Measurements from ENCODE around the gene TEX44.

The TEX44 gene

GRCh38 chr2:231602859-231603467, 10.3 kb downstream of the TEX44 start:
- TF ChIP-seq TAF1 (IDR thresholded peaks at IDR 0.05; ENCODE audit: low read depth, low read length) (no peak), PAX5 (IDR thresholded peaks at IDR 0.05; ENCODE audit: insufficient read depth, low read length, severe bottlenecking) (no peak), SPI1 (IDR thresholded peaks at IDR 0.05; ENCODE audit: low read depth, low read length) (no peak), POLR2A (IDR thresholded peaks at IDR 0.05; ENCODE audit: low read depth, low read length) (no peak), POU2F2 (IDR thresholded peaks at IDR 0.05; ENCODE audit: low read depth, low read length) (no peak), POLR2AphosphoS5 (IDR thresholded peaks at IDR 0.05; ENCODE audit: low read depth, low read length) (no peak)
- no peak for DNase-seq (ENCODE audit: insufficient read length, low spot score)
- FAIRE-seq: no peak

- TF ChIP-seq POLR2A (IDR thresholded peaks at IDR 0.05; ENCODE audit: low read depth, low read length) (no peak), POU2F2 (IDR thresholded peaks at IDR 0.05; ENCODE audit: low read depth, low read length) (no peak)
- no peak for FAIRE-seq
- peak; percentile 61 for DNase-seq (ENCODE audit: insufficient read length, low spot score)
Measured at GRCh38 chr2:231604101-231604684, 11.5 kb downstream of the TEX44 start.

GRCh38 chr2:231604685-231605606, 12.3 kb downstream of the TEX44 start:
- TF ChIP-seq POU2F2 (IDR thresholded peaks at IDR 0.05; ENCODE audit: low read depth, low read length) (0 out of 2 replicates have a peak, but pooled peaks have one; percentile 9), POLR2A (IDR thresholded peaks at IDR 0.05; ENCODE audit: low read depth, low read length) (no peak)
- FAIRE-seq (peak; percentile 99), DNase-seq (ENCODE audit: insufficient read length, low spot score) (peak; percentile 98)

DNA sequence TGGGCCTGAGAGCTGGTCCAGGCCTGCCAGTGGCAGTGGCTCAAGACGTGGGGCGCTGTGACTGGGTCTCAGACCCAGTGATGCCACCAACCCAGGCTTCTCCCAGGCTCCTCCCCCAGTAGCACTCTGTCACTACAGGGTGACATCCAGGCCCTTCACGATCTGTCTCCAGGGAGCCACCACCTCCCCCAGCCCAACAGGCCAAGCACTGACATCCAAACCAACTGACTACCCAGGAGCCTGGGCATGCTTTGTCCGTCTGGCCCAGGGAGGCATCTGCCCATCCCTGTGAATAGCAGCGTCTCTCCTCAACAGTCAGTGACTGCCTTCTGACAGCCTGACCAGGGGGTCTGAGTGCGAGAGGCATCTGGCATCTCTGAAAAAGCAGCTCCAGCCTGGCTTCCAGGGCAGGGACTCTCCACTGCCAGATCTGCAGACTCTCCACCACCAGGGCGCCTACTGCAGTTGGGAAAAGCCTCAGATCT, 13.0 kb downstream of the TEX44 start:
- no peak for TF ChIP-seq SPI1 (IDR thresholded peaks at IDR 0.05; ENCODE audit: low read depth, low read length)
- TF ChIP-seq POLR2A (IDR thresholded peaks at IDR 0.05; ENCODE audit: low read depth, low read length): no peak
- TF ChIP-seq PAX5 (IDR thresholded peaks at IDR 0.05; ENCODE audit: insufficient read depth, low read length, severe bottlenecking): no peak
- no peak for TF ChIP-seq POU2F2 (IDR thresholded peaks at IDR 0.05; ENCODE audit: low read depth, low read length)
- no peak for TF ChIP-seq TAF1 (IDR thresholded peaks at IDR 0.05; ENCODE audit: low read depth, low read length)
- FAIRE-seq: no peak
- DNase-seq (ENCODE audit: insufficient read length, low spot score): no peak

GRCh38 chr2:231606941-231607340, 14.3 kb downstream of the TEX44 start:
- DNase-seq (ENCODE audit: insufficient read length, low spot score) (no peak), FAIRE-seq (no peak)
- TF ChIP-seq POLR2A (IDR thresholded peaks at IDR 0.05; ENCODE audit: low read depth, low read length): no peak
- TF ChIP-seq TAF1 (IDR thresholded peaks at IDR 0.05; ENCODE audit: low read depth, low read length): no peak
- no peak for TF ChIP-seq POU2F2 (IDR thresholded peaks at IDR 0.05; ENCODE audit: low read depth, low read length)
- TF ChIP-seq PAX5 (IDR thresholded peaks at IDR 0.05; ENCODE audit: insufficient read depth, low read length, severe bottlenecking): no peak
- TF ChIP-seq SPI1 (IDR thresholded peaks at IDR 0.05; ENCODE audit: low read depth, low read length): no peak
- TF ChIP-seq POLR2AphosphoS5 (IDR thresholded peaks at IDR 0.05; ENCODE audit: low read depth, low read length): no peak

- TF ChIP-seq POU2F2 (IDR thresholded peaks at IDR 0.05; ENCODE audit: low read depth, low read length) (no peak), SPI1 (IDR thresholded peaks at IDR 0.05; ENCODE audit: low read depth, low read length) (no peak), PAX5 (IDR thresholded peaks at IDR 0.05; ENCODE audit: insufficient read depth, low read length, severe bottlenecking) (no peak), TAF1 (IDR thresholded peaks at IDR 0.05; ENCODE audit: low read depth, low read length) (no peak), POLR2A (IDR thresholded peaks at IDR 0.05; ENCODE audit: low read depth, low read length) (no peak), POLR2AphosphoS5 (IDR thresholded peaks at IDR 0.05; ENCODE audit: low read depth, low read length) (no peak)
- FAIRE-seq: no peak
- DNase-seq (ENCODE audit: insufficient read length, low spot score): no peak
Measured at GRCh38 chr2:231611273-231612108, 18.8 kb downstream of the TEX44 start.

DNA sequence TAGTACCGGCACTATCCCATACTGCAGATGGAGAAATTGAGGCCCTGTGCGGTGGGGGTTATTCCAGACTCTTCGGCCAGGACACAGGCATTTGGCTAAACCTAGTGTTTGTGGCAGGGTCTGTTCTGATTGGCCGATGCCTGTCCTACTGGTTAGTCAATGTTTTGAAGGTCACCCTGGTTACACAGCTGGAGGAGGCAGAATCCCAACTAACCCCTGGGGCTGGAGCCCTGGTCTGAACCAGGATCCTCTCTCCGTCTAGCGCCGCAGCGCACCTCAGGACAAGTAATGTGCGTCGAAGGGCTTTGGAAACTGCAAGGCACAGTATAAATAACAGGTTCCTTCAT, 19.4 kb downstream of the TEX44 start:
- DNase-seq (ENCODE audit: insufficient read length, low spot score): no peak
- TF ChIP-seq SPI1 (IDR thresholded peaks at IDR 0.05; ENCODE audit: low read depth, low read length) (no peak), POU2F2 (IDR thresholded peaks at IDR 0.05; ENCODE audit: low read depth, low read length) (no peak; the same call in 1 of the 2 replicates), PAX5 (IDR thresholded peaks at IDR 0.05; ENCODE audit: insufficient read depth, low read length, severe bottlenecking) (no peak), POLR2A (IDR thresholded peaks at IDR 0.05; ENCODE audit: low read depth, low read length) (no peak), TAF1 (IDR thresholded peaks at IDR 0.05; ENCODE audit: low read depth, low read length) (no peak), POLR2AphosphoS5 (IDR thresholded peaks at IDR 0.05; ENCODE audit: low read depth, low read length) (no peak)
- FAIRE-seq: no peak

DNA sequence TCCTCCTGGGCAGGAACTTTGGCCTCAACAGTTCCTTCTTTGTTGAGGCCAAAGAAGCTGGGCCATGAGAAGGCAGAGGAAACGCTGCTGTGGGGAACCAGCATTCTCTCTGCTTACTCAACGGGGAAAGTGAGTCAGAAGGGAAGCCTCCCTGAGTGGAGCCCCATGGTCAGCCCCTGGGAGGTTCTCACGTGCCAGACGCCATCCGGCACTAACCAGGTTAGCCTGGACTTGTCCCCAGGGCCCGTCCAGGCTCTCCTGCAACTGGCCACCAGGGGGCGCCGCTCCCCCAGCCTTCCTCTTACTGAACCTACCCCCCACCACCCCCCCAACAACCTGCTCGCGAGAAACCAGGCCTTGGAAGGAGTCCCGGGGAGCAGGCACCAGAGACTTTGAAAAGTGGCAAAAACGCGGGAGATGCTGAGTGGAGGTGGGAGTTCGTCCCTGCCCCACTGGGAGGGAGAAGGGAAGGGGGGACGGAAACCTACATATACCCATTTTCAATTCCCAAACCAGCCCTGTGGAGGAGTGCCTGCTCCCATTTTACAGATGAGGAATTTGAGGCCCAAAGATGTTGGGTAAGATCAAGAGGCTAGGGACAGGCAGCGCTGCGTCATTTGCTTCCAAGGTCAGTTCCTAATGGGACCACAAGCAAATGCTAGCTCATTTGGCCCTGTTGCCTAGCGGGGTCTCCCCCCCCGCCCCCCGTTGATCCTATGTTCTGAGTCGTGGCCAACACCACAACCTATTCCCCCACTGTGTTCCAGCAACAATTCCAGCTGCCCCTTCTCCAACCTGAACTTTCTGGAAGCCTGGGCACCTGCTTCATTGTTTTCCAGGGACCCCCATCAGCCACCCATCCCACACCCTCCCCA, 20.0 kb downstream of the TEX44 start:
- TF ChIP-seq TAF1 (IDR thresholded peaks at IDR 0.05; ENCODE audit: low read depth, low read length) (no peak), POLR2AphosphoS5 (IDR thresholded peaks at IDR 0.05; ENCODE audit: low read depth, low read length) (no peak; the same call in 1 of the 2 replicates), POLR2A (IDR thresholded peaks at IDR 0.05; ENCODE audit: low read depth, low read length) (no peak), SPI1 (IDR thresholded peaks at IDR 0.05; ENCODE audit: low read depth, low read length) (no peak), POU2F2 (IDR thresholded peaks at IDR 0.05; ENCODE audit: low read depth, low read length) (no peak), PAX5 (IDR thresholded peaks at IDR 0.05; ENCODE audit: insufficient read depth, low read length, severe bottlenecking) (no peak)
- DNase-seq (ENCODE audit: insufficient read length, low spot score) (peak; percentile 86), FAIRE-seq (peak; percentile 92)

Measured in GM12891 (cell line).